Stomach smooth muscle (tissue), 2 donors: ENCODE data around the gene COX11.

Experiments
- H3K27ac ChIP-seq: one replicate; pipeline ENCODE4 v1.7.0; 2013; ENCODE audit warnings: mild to moderate bottlenecking, low read length, inconsistent platforms
- H3K27me3 ChIP-seq, 2 donors: one replicate each; pipeline ENCODE4 v1.7.0; 2013; ENCODE audit warnings: low read length in 2 of 2; ENCODE audit not compliant: insufficient read depth in 2 of 2, control insufficient read depth in 1 of 2
- H3K36me3 ChIP-seq, 2 donors: one replicate each; pipeline ENCODE4 v1.7.0; 2013; ENCODE audit warnings: low read length in 2 of 2; ENCODE audit not compliant: control insufficient read depth in 2 of 2, insufficient read depth in 2 of 2
- H3K4me1 ChIP-seq: one replicate; pipeline ENCODE4 v1.7.0; 2013; ENCODE audit warnings: low read length; ENCODE audit not compliant: control insufficient read depth, insufficient read depth
- H3K4me3 ChIP-seq, 2 donors: one replicate each; pipeline ENCODE4 v1.7.0; 2013; ENCODE audit warnings: low read length in 2 of 2
- H3K9ac ChIP-seq, 2 donors: one replicate each; pipeline ENCODE4 v1.7.0; 2013; ENCODE audit warnings: low read length in 2 of 2, mild to moderate bottlenecking in 1 of 2
- H3K9me3 ChIP-seq, 2 donors: one replicate each; pipeline ENCODE4 v1.7.0; 2013; ENCODE audit warnings: low read length in 2 of 2; ENCODE audit not compliant: control insufficient read depth in 2 of 2
- donor health status: healthy.
- donor health status: Pancreatic carcinoma.

Gene COX11

GRCh38 chr17:54968988-54969332 is 506 bp upstream of the COX11 start:
- Histone ChIP-seq H3K4me1 (peaks cover 21% of the 10 kb centered on the region), H3K9ac (peak overlapping the region; percentile 89 to 95), H3K4me3 (peak overlapping the region; percentile 88 to 89), H3K9me3 (no peaks in the 10 kb centered on the region), H3K27me3 (no peaks in the 10 kb centered on the region), H3K27ac (peak overlapping the region; percentile 88), H3K36me3 (peaks cover 0 to 4% of the 10 kb centered on the region in 2 donors)

- Histone ChIP-seq H3K9ac (peak overlapping the region; percentile 89 to 95), H3K4me3 (peak overlapping the region; percentile 88 to 89), H3K27ac (peak overlapping the region; percentile 88)
Observed at GRCh38 chr17:54967621-54968261, 713 bp downstream of the COX11 start.

DNA sequence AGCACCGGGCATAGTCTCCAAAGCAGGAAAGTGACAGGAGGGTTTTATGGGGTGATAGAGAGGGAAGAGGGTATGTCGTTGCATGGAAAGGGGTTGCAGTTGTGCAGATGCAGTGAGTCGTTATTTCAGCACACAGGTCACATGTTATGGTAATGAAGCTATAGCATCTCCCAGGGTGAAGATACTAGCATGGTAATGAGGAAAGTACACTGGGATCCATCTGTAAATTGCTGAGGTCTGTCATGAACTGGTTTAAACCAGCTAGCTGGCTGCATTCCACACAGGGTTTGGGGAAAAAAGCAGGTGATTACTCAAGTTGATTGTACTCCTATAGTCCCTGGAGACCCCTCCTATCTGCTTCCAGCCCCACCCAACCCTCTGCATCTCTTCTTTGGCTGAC is 11.7 kb downstream of the COX11 start:
- Histone ChIP-seq H3K9ac (no peak overlapping the region), H3K4me1 (no peaks in the 10 kb centered on the region), H3K27me3 (no peaks in the 10 kb centered on the region), H3K36me3 (peaks cover 17 to 26% of the 10 kb centered on the region in 2 donors), H3K4me3 (no peak overlapping the region), H3K27ac (no peak overlapping the region), H3K9me3 (no peaks in the 10 kb centered on the region)

More at GRCh38 chr17:54967621-54968261, 713 bp downstream of the COX11 start:
- Histone ChIP-seq H3K9me3 (no peaks in the 10 kb centered on the region), H3K4me1 (peaks cover 21% of the 10 kb centered on the region), H3K27me3 (no peaks in the 10 kb centered on the region), H3K36me3 (peaks cover 3 to 9% of the 10 kb centered on the region in 2 donors)

GRCh38 chr17:54951286-54951685 is 17.2 kb downstream of the COX11 start:
- H3K9me3 ChIP-seq: no peaks in the 10 kb centered on the region
- H3K36me3 ChIP-seq: peaks cover 8 to 16% of the 10 kb centered on the region in 2 donors
- H3K27me3 ChIP-seq: no peaks in the 10 kb centered on the region
- H3K4me1 ChIP-seq: no peaks in the 10 kb centered on the region
- no peak overlapping the region for H3K9ac ChIP-seq
- no peak overlapping the region for H3K4me3 ChIP-seq
- no peak overlapping the region for H3K27ac ChIP-seq

DNA sequence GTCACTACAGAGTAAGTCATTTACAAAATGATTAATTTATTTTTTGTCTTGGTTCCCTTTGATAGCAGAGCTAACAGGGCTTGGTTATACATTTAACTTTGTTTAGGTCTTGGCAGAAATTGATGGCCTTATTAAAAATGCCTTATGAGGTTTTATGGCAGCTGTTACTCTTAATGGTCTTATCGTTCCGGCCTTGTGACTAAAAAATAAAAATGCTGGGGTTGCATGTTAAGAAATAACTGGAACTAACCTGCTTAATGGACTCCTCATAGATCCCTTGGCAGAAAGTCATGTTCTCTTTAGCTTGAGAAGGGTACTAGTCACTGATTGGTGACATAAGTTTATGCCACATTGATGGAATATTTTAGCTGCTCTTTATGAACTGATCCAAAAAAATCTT is 18.3 kb downstream of the COX11 start:
- no peaks in the 10 kb centered on the region for H3K4me1 ChIP-seq
- H3K27me3 ChIP-seq: no peaks in the 10 kb centered on the region
- H3K9me3 ChIP-seq: no peaks in the 10 kb centered on the region
- H3K9ac ChIP-seq: no peak overlapping the region
- peaks cover 8 to 14% of the 10 kb centered on the region in 2 donors for H3K36me3 ChIP-seq
- no peak overlapping the region for H3K27ac ChIP-seq
- H3K4me3 ChIP-seq: no peak overlapping the region

DNA sequence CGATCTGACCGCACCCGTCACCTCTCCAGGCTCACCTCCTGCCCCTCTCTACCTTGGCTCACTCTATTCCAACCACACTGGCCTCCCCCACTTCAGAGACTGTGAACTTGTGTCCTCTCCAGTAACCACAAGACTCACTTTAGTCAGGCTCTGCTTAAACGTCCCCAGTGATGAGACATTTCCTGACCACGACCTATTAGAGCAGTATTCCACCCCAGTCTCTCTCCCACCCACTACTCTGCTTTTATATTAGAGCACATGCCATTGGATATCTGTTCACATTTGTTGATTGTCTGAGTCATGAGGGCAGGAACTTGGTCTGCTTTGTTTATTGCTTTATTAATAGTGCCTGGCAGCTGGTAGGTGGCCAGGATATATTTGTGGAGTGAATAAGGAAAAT is 20.1 kb downstream of the COX11 start:
- Histone ChIP-seq H3K9me3 (no peaks in the 10 kb centered on the region), H3K27me3 (no peaks in the 10 kb centered on the region), H3K36me3 (peaks cover 6 to 8% of the 10 kb centered on the region in 2 donors), H3K4me1 (no peaks in the 10 kb centered on the region), H3K4me3 (no peak overlapping the region), H3K9ac (no peak overlapping the region), H3K27ac (no peak overlapping the region)

DNA sequence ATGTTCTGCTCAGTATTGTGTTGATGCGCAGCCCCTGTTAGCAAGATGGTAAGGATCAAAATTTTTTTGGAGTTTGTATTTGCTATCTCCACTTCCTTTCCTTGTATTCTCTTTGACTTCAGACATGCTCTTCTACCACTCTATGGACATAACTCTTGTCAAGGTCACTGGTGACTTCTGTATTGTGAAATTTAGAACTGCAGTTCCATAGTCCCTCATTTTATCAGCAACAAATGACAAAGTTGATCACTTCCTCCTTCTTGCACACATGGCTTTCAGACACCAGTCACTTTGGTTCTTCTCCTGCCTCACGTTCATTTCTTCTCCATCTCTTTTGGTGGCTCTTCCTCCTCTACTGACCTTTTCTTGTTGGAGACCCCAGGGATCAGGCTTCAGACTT is 21.1 kb downstream of the COX11 start:
- Histone ChIP-seq H3K36me3 (peaks cover 2 to 8% of the 10 kb centered on the region in 2 donors), H3K9me3 (no peaks in the 10 kb centered on the region), H3K27ac (no peak overlapping the region), H3K27me3 (no peaks in the 10 kb centered on the region), H3K4me3 (no peak overlapping the region), H3K9ac (no peak overlapping the region), H3K4me1 (no peaks in the 10 kb centered on the region)

DNA sequence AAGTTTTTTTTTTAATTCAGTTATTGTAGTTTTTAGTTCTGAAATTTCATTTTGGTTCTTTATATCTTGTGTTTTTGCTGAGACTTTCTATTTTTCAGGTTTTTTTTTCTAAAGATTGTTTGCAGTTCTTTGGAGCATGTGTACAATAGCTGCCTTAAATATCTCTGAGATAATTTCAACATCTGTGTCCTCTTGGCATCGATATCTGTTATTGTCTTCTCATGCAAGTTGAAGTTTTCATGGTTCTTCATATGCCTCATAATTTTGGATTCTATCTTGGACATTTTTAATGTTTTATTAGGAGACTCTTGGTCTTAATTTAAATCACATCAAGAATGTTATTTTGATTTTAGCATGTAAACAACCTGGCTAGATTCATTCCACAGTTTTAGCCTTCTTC is 22.8 kb downstream of the COX11 start:
- H3K9me3 ChIP-seq: no peaks in the 10 kb centered on the region
- peaks cover 1 to 2% of the 10 kb centered on the region in 2 donors for H3K36me3 ChIP-seq
- no peaks in the 10 kb centered on the region for H3K27me3 ChIP-seq
- H3K9ac ChIP-seq: no peak overlapping the region
- H3K27ac ChIP-seq: no peak overlapping the region
- H3K4me3 ChIP-seq: no peak overlapping the region
- no peaks in the 10 kb centered on the region for H3K4me1 ChIP-seq

DNA sequence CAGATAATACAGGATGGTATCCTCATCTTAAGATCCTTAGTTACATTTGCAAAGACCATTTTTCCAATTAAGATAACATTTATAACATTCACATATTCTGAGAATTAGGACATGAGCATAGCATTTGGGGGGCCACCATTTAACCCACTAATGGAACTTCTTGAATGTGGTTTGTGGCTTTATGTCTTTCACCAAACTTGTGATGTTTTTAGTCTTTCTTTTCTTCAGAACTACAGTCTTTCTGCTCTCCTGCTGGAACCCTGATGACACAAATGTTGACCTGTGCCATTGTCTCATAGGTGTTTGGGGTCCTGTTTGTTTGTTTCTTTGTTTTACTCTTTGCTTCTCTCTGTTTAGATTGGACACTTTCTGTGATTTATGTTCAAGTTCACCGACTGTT is 23.2 kb downstream of the COX11 start:
- no peak overlapping the region for H3K27ac ChIP-seq

DNA sequence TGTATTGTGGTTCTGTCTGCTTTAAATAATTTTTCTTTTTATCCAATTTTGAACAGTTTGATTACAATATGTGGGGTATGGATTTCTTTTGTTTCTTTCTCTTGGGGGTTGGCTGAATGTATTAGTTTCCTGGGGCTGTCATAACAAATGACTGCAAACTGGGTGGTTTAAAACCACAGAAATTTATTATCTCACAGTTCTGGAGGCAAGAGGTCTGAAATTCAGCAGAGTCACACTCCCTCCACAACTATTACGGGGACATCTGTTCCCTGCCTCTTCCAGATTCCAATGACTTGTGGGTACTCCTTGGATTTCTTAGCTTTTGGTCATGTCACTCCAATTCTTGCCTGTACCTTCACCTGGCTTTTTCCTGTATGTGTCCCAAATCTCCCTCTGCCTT is 23.7 kb downstream of the COX11 start:
- H3K36me3 ChIP-seq: peaks cover 0 to 2% of the 10 kb centered on the region in 2 donors
- no peaks in the 10 kb centered on the region for H3K9me3 ChIP-seq
- no peak overlapping the region for H3K27ac ChIP-seq
- H3K4me1 ChIP-seq: no peaks in the 10 kb centered on the region
- no peak overlapping the region for H3K4me3 ChIP-seq
- no peaks in the 10 kb centered on the region for H3K27me3 ChIP-seq
- no peak overlapping the region for H3K9ac ChIP-seq

More for the DNA sequence above, 23.2 kb downstream of the COX11 start:
- no peak overlapping the region for H3K9ac ChIP-seq
- H3K27me3 ChIP-seq: no peaks in the 10 kb centered on the region
- H3K4me3 ChIP-seq: no peak overlapping the region
- no peaks in the 10 kb centered on the region for H3K9me3 ChIP-seq
- no peaks in the 10 kb centered on the region for H3K4me1 ChIP-seq
- peaks cover 0 to 2% of the 10 kb centered on the region in 2 donors for H3K36me3 ChIP-seq

- peaks cover 4 to 11% of the 10 kb centered on the region in 2 donors for H3K36me3 ChIP-seq
- H3K4me3 ChIP-seq: no peak overlapping the region
- H3K27ac ChIP-seq: no peak overlapping the region
- no peak overlapping the region for H3K9ac ChIP-seq
- H3K9me3 ChIP-seq: no peaks in the 10 kb centered on the region
- no peaks in the 10 kb centered on the region for H3K4me1 ChIP-seq
- H3K27me3 ChIP-seq: no peaks in the 10 kb centered on the region
Observed at GRCh38 chr17:54941285-54941684, 27.2 kb downstream of the COX11 start.
